T-helper 1 cell treated with Interleukin-12 subunit alpha and Interleukin-12 subunit beta and Interleukin-4 antibody, amounts not matched to agents 30 μg/mL and 1 μg/mL, for 36 hours (primary cell): ENCODE results near the gene TNFRSF13B.
"Not testable (repeated sequence)": the region's sequence is repeated elsewhere in the genome, so short reads cannot be mapped to it uniquely, and the experiment has no call there.

Experiments
- H3K27ac Mint-ChIP-seq: one replicate; pipeline ENCODE4 v1.8.0; 2021; ENCODE audit warnings: mild to moderate bottlenecking, mixed read lengths
- H3K27me3 Mint-ChIP-seq: one replicate; pipeline ENCODE4 v1.8.0; 2021; ENCODE audit warnings: low read depth, mixed read lengths
- H3K36me3 Mint-ChIP-seq: one replicate; pipeline ENCODE4 v1.8.0; 2021; ENCODE audit warnings: low read depth, mixed read lengths
- H3K4me1 Mint-ChIP-seq: one replicate; pipeline ENCODE4 v1.8.0; 2021; ENCODE audit warnings: low read depth, mixed read lengths
- H3K4me3 Mint-ChIP-seq: one replicate; pipeline ENCODE4 v1.8.0; 2021; ENCODE audit warnings: mild to moderate bottlenecking, moderate library complexity, mixed read lengths
- H3K9me3 Mint-ChIP-seq: one replicate; pipeline ENCODE4 v1.8.0; 2021; ENCODE audit warnings: mixed read lengths

TNFRSF13B gene

GRCh38 chr17:17011043-17011907 lies 39.4 kb upstream of the TNFRSF13B start:
- H3K27ac Mint-ChIP-seq, H3K4me1 Mint-ChIP-seq, H3K27me3 Mint-ChIP-seq, H3K9me3 Mint-ChIP-seq, H3K4me3 Mint-ChIP-seq, H3K36me3 Mint-ChIP-seq: not testable (repeated sequence)

- H3K27ac Mint-ChIP-seq = not testable (repeated sequence)
Observed at GRCh38 chr17:17010545-17011034, 38.7 kb upstream of the TNFRSF13B start.

GRCh38 chr17:17009972-17010371 lies 38.1 kb upstream of the TNFRSF13B start:
- not testable (repeated sequence) for H3K4me3 Mint-ChIP-seq, H3K36me3 Mint-ChIP-seq, H3K9me3 Mint-ChIP-seq, H3K4me1 Mint-ChIP-seq, H3K27me3 Mint-ChIP-seq, H3K27ac Mint-ChIP-seq

More at GRCh38 chr17:17010545-17011034, 38.7 kb upstream of the TNFRSF13B start:
- not testable (repeated sequence) for H3K36me3 Mint-ChIP-seq, H3K4me3 Mint-ChIP-seq, H3K4me1 Mint-ChIP-seq, H3K27me3 Mint-ChIP-seq, H3K9me3 Mint-ChIP-seq

- not testable (repeated sequence) for H3K27me3 Mint-ChIP-seq, H3K4me1 Mint-ChIP-seq, H3K27ac Mint-ChIP-seq, H3K36me3 Mint-ChIP-seq, H3K9me3 Mint-ChIP-seq, H3K4me3 Mint-ChIP-seq
Observed at GRCh38 chr17:17008621-17009397, 36.9 kb upstream of the TNFRSF13B start.

- not testable (repeated sequence) for H3K4me1 Mint-ChIP-seq, H3K9me3 Mint-ChIP-seq, H3K27me3 Mint-ChIP-seq, H3K4me3 Mint-ChIP-seq, H3K36me3 Mint-ChIP-seq, H3K27ac Mint-ChIP-seq
Observed at GRCh38 chr17:17007891-17008290, 36.0 kb upstream of the TNFRSF13B start.

- not testable (repeated sequence) for H3K27ac Mint-ChIP-seq, H3K9me3 Mint-ChIP-seq, H3K4me1 Mint-ChIP-seq, H3K27me3 Mint-ChIP-seq, H3K4me3 Mint-ChIP-seq, H3K36me3 Mint-ChIP-seq
Observed at GRCh38 chr17:17004997-17005614, 33.2 kb upstream of the TNFRSF13B start.

GRCh38 chr17:17004251-17004996 lies 32.5 kb upstream of the TNFRSF13B start:
- Mint-ChIP-seq H3K27ac (no peak overlapping the region), H3K9me3 (no peaks in the 10 kb centered on the region), H3K4me1 (peaks cover 4% of the 10 kb centered on the region), H3K36me3 (no peaks in the 10 kb centered on the region), H3K27me3 (peaks cover 5% of the 10 kb centered on the region), H3K4me3 (no peak overlapping the region)

- H3K4me1 Mint-ChIP-seq, H3K9me3 Mint-ChIP-seq, H3K4me3 Mint-ChIP-seq, H3K27ac Mint-ChIP-seq, H3K36me3 Mint-ChIP-seq, H3K27me3 Mint-ChIP-seq: not testable (repeated sequence)
Observed at GRCh38 chr17:17002731-17003715, 31.1 kb upstream of the TNFRSF13B start.

- H3K4me1 Mint-ChIP-seq = peaks cover 4% of the 10 kb centered on the region
- no peaks in the 10 kb centered on the region for H3K9me3 Mint-ChIP-seq
- peaks cover 5% of the 10 kb centered on the region for H3K27me3 Mint-ChIP-seq
- no peaks in the 10 kb centered on the region for H3K36me3 Mint-ChIP-seq
- H3K27ac Mint-ChIP-seq = no peak overlapping the region
- H3K4me3 Mint-ChIP-seq = no peak overlapping the region
Observed at GRCh38 chr17:17001874-17002520, 30.1 kb upstream of the TNFRSF13B start.

- H3K4me1 Mint-ChIP-seq = peaks cover 4% of the 10 kb centered on the region
- no peak overlapping the region for H3K27ac Mint-ChIP-seq
- no peaks in the 10 kb centered on the region for H3K9me3 Mint-ChIP-seq
- H3K36me3 Mint-ChIP-seq = no peaks in the 10 kb centered on the region
- H3K4me3 Mint-ChIP-seq = no peak overlapping the region
- peaks cover 5% of the 10 kb centered on the region for H3K27me3 Mint-ChIP-seq
Observed at GRCh38 chr17:17001076-17001777, 29.3 kb upstream of the TNFRSF13B start.

- H3K27me3 Mint-ChIP-seq = peaks cover 5% of the 10 kb centered on the region
- H3K4me1 Mint-ChIP-seq = peaks cover 4% of the 10 kb centered on the region
- H3K9me3 Mint-ChIP-seq = no peaks in the 10 kb centered on the region
- H3K36me3 Mint-ChIP-seq = no peaks in the 10 kb centered on the region
- no peak overlapping the region for H3K4me3 Mint-ChIP-seq
- H3K27ac Mint-ChIP-seq = no peak overlapping the region
Observed at GRCh38 chr17:16999931-17000625, 28.2 kb upstream of the TNFRSF13B start.
